ENCODE measurements around the gene RPRD1B. TPM values are rescaled to one million over a fixed set of nuclear protein-coding genes. Genes with fewer than 3 reads are reported as not detected.

Gene RPRD1B
- total and polyA plus RNA-seq, 2 experiments from 2014 or later: 7.3 to 24.3 TPM

- Histone ChIP-seq H3K4me3 (no peak overlapping the region), H4K20me1 (replicated peaks; ENCODE audit: insufficient read depth) (no peaks in the 10 kb centered on the region), H3K9me2 (ENCODE audit: insufficient read depth) (no peaks in the 10 kb centered on the region), H3K36me3 (ENCODE audit: insufficient read depth) (no peaks in the 10 kb centered on the region), H3K4me2 (no peak overlapping the region), H3K79me2 (replicated peaks; ENCODE audit: insufficient read depth) (no peaks in the 10 kb centered on the region), H3K27me3 (ENCODE audit: insufficient read depth) (no peaks in the 10 kb centered on the region), H3K4me1 (ENCODE audit: insufficient read depth) (peaks cover 5% of the 10 kb centered on the region; the same call in 1 of the 2 replicates), H3K27ac (ENCODE audit: low read depth) (no peak overlapping the region), H3F3A (replicated peaks; ENCODE audit: low read depth) (no peaks in the 10 kb centered on the region), H2AFZ (no peak overlapping the region; the same call in 1 of the 2 replicates)
- H3K4me3 Mint-ChIP-seq: no peak overlapping the region
- DNase-seq (ENCODE audit: low spot score): no peak
- peaks cover 10% of the 10 kb centered on the region for H3K27me3 Mint-ChIP-seq (ENCODE audit: insufficient read depth, low read depth, poor library complexity)
- H3K27ac Mint-ChIP-seq: no peak overlapping the region
- peaks cover 10% of the 10 kb centered on the region for H3K4me1 Mint-ChIP-seq
- ATAC-seq: no peak; the same call in 2 of the 3 replicates
- TF ChIP-seq CREB1 (CRISPR knock-in tag; IDR thresholded peaks at IDR 0.05; ENCODE audit: low read depth): no peak
- no peak for TF ChIP-seq EZH2 (IDR thresholded peaks at IDR 0.05; ENCODE audit: low read depth, unreplicated experiment)
- no peak for TF ChIP-seq JUNB (IDR thresholded peaks at IDR 0.05; ENCODE audit: unreplicated experiment)
- no peak for TF ChIP-seq ZNF331 (CRISPR knock-in tag; IDR thresholded peaks at IDR 0.05; ENCODE audit: low read depth)
- no peak for TF ChIP-seq STAT1 (IDR thresholded peaks at IDR 0.05; ENCODE audit: unreplicated experiment)
- TF ChIP-seq EZH2phosphoT487 (IDR thresholded peaks at IDR 0.05; ENCODE audit: unreplicated experiment): no peak
- no peak for TF ChIP-seq POLR2AphosphoS5 (IDR thresholded peaks at IDR 0.05; ENCODE audit: low read depth)
- no peak for TF ChIP-seq NANOG (IDR thresholded peaks at IDR 0.05; ENCODE audit: borderline replicate concordance)
- no peak for TF ChIP-seq REST (IDR thresholded peaks at IDR 0.05; ENCODE audit: unreplicated experiment)
- no peak for TF ChIP-seq ZNF462 (CRISPR knock-in tag; IDR thresholded peaks at IDR 0.05)
- no peak for TF ChIP-seq ZNF114 (CRISPR knock-in tag; IDR thresholded peaks at IDR 0.05)
- no peak for TF ChIP-seq ETS1 (IDR thresholded peaks at IDR 0.05)
- TF ChIP-seq, protein P1, sequence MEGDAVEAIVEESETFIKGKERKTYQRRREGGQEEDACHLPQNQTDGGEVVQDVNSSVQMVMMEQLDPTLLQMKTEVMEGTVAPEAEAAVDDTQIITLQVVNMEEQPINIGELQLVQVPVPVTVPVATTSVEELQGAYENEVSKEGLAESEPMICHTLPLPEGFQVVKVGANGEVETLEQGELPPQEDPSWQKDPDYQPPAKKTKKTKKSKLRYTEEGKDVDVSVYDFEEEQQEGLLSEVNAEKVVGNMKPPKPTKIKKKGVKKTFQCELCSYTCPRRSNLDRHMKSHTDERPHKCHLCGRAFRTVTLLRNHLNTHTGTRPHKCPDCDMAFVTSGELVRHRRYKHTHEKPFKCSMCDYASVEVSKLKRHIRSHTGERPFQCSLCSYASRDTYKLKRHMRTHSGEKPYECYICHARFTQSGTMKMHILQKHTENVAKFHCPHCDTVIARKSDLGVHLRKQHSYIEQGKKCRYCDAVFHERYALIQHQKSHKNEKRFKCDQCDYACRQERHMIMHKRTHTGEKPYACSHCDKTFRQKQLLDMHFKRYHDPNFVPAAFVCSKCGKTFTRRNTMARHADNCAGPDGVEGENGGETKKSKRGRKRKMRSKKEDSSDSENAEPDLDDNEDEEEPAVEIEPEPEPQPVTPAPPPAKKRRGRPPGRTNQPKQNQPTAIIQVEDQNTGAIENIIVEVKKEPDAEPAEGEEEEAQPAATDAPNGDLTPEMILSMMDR (conservative IDR thresholded peaks at IDR 0.05; ENCODE audit: low read depth in 2 of 2): no peak
- H3K36me3 Mint-ChIP-seq (ENCODE audit: low read depth): no peaks in the 10 kb centered on the region
- no peaks in the 10 kb centered on the region for H3K9me3 Mint-ChIP-seq
Observed at GRCh38 chr20:38139977-38140753, 106.6 kb downstream of the RPRD1B start.
